Motor neuron (in vitro differentiated cells): Measurements from ENCODE around the gene UBE2B. TPM values are rescaled to one million over a fixed set of nuclear protein-coding genes. Genes with fewer than 3 reads are reported as not detected.
"Not testable (repeated sequence)": the region's sequence is repeated elsewhere in the genome, so short reads cannot be mapped to it uniquely, and the experiment has no call there.

ENCODE experiments used
- ATAC-seq, 8 experiments: fragments of 200-7000 bp; cut with Tn5 transposase; replicated peaks in 6 of 8; 2 replicates each; pipeline ENCODE4 v1.8.0; 2021; ENCODE audit warnings: mild to moderate bottlenecking in 8 of 8, moderate library complexity in 8 of 8
- H3K27ac ChIP-seq, 2 donors: fragments of 250-450 bp; sonication (Bioruptor Pico); 2 replicates each; pipeline ENCODE4 v1.9.0; 2021; ENCODE audit warnings: antibody characterized with exemption in 2 of 2, mild to moderate bottlenecking in 2 of 2, moderate library complexity in 1 of 2
- H3K4me1 ChIP-seq, 2 donors: fragments of 250-450 bp; sonication (Bioruptor Pico); replicated peaks in 1 of 2; 2 replicates each; pipeline ENCODE4 v1.6.1; 2021; ENCODE audit warnings: antibody characterized with exemption in 2 of 2, mild to moderate bottlenecking in 2 of 2, moderate library complexity in 1 of 2
- H3K4me3 ChIP-seq, 5 donors: fragments of 250-450 bp; sonication (Bioruptor Pico); 2 replicates each; pipeline ENCODE4 v1.9.0; 2021; ENCODE audit warnings: antibody characterized with exemption in 5 of 5, mild to moderate bottlenecking in 5 of 5, moderate library complexity in 4 of 5
- WGBS, 10 experiments: fragments of 450-650 bp; shearing (Covaris generic); methylation state at CpG; one replicate each; pipeline ENCODE4 v1.0.0; 2022; 5-methylcytosine and 5-hydroxymethylcytosine counted together
- in situ Hi-C, 9 experiments: fragments of 400-800 bp; cut with MboI; loops; one replicate each; pipeline ENCODE4 v1.15.0; 2021; ENCODE audit warnings: low sequenced_read_pairs in 9 of 9, low pct_unique_long_range_greater_than_20kb in 2 of 9; ENCODE audit not compliant: unreplicated experiment in 9 of 9
- total RNA-seq, 8 experiments: library from RNA; unstranded; fragments of 300-600 nt; gene quantifications; 2 replicates each; pipeline versions ENCODE4 v1.2.3 to v1.2.4, GENCODE V29; 2022

UBE2B gene
- total RNA-seq = 10 to 100 TPM; 27.9 to 72.9 (median 41.9) TPM

DNA sequence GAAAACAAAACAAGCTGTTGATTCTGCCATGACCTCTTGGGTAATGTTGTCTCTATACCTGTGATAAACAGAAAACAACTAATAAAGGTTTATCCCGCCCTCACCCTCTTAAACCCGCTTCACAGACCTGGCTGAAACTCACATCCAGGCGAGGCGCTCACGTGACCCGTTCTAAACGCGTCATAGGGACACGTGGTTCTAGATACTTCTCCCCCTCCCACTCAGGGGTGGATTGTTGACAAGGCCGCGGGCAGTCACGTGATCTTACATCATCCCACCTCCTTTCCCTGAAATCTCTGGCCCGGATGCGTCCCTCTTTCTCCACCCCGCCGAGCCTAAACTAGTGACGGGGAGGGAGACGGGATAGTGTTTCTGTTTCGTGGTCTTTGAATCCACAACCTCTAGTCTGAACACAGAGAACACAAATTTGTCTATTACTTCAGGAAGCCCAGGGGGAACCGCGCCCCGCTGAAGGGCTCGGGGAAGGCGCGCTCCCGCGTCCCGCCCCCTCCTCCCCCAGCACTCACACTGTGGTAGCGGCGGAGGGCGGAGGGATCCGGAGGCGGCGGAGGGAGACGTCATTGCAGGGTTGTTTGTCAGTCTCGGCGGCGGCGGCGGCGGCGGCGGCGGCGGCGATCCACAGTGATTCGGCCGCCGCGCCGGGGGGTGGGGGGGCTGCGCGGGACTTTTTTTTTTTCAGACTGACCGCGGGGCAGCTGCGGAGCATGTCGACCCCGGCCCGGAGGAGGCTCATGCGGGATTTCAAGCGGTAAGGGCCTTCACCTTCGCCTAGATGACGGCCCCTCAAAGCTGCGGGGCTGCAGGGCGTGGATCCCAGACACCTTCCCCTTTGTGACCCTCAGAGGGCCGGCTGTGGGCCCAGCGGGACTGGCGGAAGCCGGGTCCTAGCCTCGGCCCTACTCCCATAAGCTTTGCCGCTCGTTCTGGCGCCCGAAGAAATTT is at the start of gene UBE2B:
Gene UBE2B (plus strand): TSS at position 699 of the 963 bp plus-strand sequence. CDS start 27 bp downstream, at position 726.
- ATAC-seq = peak; percentile 68 to 82 (median 74)
- WGBS, 10 experiments = 0 to 20% (median 0%) methylated on average over 1 to 16 of the region's 74 CpGs; no CpG with 5 or more reads in 4 of the 10 experiments
- in situ Hi-C loops = no loop called here
- H3K4me1 ChIP-seq = peaks cover 13 to 22% of the 10 kb centered on the region in 2 donors
- peak within 1 kb of the TSS; percentile 99 to 100 for H3K27ac ChIP-seq
- peak within 1 kb of the TSS; percentile 67 to 92 (median 78) for H3K4me3 ChIP-seq

DNA sequence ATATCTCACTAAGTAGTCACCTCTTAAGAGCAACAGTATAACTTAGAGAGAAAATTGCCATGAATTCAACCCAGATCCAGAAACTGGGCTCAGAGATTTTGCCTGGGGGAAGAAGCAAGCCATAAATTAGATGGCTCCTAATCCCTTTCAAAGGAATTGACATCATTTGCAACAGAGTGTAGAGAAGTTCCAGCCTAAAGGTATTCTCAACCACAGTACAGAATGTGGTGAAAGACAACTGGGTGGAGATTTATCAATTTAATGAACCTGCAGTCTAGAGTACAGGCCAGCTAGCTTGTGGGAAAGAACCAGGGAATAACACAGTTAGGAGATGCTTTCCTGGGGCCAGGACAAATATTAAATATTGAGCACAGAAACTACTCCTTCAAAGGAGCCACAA is 44.0 kb upstream of the UBE2B start:
- peak in 2 of 8 experiments; percentile 54 to 62 for ATAC-seq
- H3K4me1 ChIP-seq = no peaks in the 10 kb centered on the region
- H3K27ac ChIP-seq = no peak overlapping the region
- in situ Hi-C loops = no loop called here
- H3K4me3 ChIP-seq = no peak overlapping the region

DNA sequence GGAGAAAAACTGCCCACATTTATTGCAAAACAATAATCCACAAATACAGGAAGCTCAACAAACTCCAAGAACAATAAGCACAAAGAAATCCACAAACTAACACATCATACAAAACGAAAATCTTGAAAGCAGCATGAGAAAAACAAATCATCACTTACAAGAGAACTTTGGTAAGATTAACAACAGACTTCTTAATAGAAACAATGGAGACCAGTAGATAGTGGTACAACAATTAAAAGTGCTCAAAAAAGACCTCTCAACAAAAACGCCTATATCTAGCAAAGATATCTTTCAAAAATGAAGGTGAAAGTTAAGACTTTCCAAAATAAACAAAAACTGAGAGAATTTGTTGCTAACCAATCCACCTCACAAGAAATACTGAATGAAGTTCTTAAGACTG is 42.8 kb upstream of the UBE2B start:
- Histone ChIP-seq H3K4me1 (no peaks in the 10 kb centered on the region), H3K4me3 (no peak overlapping the region), H3K27ac (no peak overlapping the region)
- whole genome bisulfite sequencing, 10 experiments = 0 to 100% (median 44%) methylated on average over 1 to 2 of the region's 2 CpGs; no CpG with 5 or more reads in 2 of the 10 experiments
- ATAC-seq = no peak
- in situ Hi-C loops = no loop called here

DNA sequence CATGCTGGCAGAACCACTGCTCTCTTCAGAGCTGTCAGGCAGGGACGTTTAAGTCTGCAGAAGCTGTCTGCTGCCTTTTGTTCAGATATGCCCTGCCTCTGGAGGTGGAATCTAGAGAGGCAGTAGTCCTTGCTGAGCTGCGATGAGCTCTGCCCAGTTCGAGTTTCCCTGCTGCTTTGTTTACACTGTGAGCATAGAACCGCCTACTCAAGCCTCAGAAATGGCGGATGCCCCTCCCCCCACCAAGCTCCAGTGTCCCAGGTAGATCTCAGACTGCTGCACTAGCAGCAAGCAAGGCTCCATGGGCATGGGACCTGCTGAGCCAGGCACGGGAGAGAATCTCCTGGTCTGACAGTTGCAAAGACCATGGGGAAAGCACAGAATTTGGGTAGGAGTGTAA is 34.5 kb upstream of the UBE2B start:
- in situ Hi-C loops, H3K4me3 ChIP-seq, ATAC-seq, H3K4me1 ChIP-seq, H3K27ac ChIP-seq: not testable (repeated sequence)
- 68 to 100% (median 84%) methylated on average over 1 to 5 of the region's 6 CpGs; no CpG with 5 or more reads in 6 of the 10 experiments for WGBS, 10 experiments

DNA sequence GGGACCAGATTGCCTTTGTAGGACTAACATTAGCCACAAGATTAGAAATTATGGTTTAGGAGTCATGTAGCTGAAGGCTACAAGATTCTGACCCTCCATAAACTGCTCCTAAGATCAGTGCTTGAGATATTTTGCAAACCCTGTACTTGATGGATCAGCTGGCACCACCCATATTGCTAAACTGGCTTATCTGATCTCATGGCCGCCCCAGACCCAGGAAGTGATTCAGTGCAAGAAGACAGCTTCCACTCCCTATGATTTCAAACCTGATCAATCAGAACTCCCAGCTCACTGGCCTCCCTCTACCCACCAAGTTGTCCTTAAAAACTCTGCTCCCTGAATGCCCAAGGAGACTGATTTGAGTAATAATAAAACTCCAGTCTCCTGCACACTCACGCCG is 27.9 kb upstream of the UBE2B start:
- ATAC-seq, H3K27ac ChIP-seq, H3K4me1 ChIP-seq, H3K4me3 ChIP-seq, in situ Hi-C loops: not testable (repeated sequence)
- WGBS, 10 experiments = 86 to 100% (median 95%) methylated on average over 1 to 3 of the region's 3 CpGs; no CpG with 5 or more reads in 4 of the 10 experiments

DNA sequence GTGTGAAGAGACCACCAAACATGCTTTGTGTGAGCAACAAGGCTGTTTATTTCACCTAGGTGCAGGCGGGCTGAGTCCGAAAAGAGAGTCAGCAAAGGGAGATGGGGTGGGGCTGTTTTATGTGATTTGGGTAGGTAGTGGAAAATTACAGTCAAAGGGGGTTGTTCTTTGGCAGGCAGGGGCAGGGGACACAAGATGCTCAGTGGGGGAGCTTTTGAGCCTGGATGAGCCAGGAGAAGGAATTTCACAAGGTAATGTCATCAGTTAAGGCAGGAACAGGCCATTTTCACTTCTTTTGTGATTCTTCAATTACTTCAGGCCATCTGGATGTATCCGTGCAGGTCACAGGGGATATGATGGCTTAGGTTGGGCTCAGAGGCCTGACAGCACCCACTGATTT is 25.9 kb upstream of the UBE2B start:
- 45 to 100% (median 87%) methylated on average over 1 to 2 of the region's 3 CpGs; no CpG with 5 or more reads in 2 of the 10 experiments for WGBS, 10 experiments
- H3K27ac ChIP-seq, ATAC-seq, in situ Hi-C loops, H3K4me3 ChIP-seq, H3K4me1 ChIP-seq: not testable (repeated sequence)

DNA sequence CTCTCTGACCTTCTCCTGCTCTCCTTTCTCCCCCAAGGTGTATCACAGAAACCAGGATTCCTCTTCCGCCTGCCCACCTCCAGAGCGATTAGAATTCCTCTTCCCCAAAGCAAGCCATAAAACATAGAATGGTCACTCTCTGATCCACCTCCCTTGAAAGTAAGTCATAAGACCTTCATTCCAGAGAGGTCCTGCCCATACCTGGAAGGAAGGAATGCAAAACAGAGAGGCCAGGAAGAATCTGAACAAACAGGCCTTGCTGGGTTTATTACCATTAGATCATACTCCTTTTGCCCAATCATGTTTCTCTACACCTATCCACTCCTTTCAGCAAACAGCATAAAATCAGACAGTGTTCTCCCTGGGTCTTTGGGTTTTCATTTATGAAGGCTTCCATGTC is 25.4 kb upstream of the UBE2B start:
- ATAC-seq = no peak
- H3K4me1 ChIP-seq = no peaks in the 10 kb centered on the region
- in situ Hi-C loops = no loop called here
- no peak overlapping the region for H3K27ac ChIP-seq
- 81 to 100% (median 89%) methylated on average over 1 to 2 of the region's 2 CpGs; no CpG with 5 or more reads in 4 of the 10 experiments for whole genome bisulfite sequencing, 10 experiments
- no peak overlapping the region for H3K4me3 ChIP-seq

DNA sequence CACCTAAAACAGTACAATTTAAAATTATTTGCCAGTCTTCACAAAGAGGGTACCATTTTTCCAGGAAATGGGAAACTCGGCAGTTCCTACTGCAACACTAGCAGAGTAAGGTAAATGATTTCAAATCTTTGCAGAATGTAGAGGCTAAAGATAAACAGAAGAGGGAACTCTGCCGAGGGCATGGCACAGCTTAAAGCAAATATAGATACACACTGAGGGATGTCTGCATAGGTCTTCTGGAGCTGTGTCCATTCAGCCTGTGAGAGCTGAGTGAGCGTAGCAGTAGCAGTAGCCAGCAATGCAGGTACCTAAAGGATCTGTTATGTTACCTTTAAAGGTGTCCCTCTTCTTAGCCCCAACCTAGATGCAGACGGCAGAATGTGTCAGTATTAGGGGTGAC is 21.9 kb upstream of the UBE2B start:
- Histone ChIP-seq H3K4me3 (no peak overlapping the region), H3K4me1 (no peaks in the 10 kb centered on the region), H3K27ac (no peak overlapping the region)
- WGBS, 10 experiments = 76 to 100% (median 91%) methylated on average over 1 to 2 of the region's 4 CpGs; no CpG with 5 or more reads in 4 of the 10 experiments
- in situ Hi-C loops = no loop called here
- ATAC-seq = no peak

DNA sequence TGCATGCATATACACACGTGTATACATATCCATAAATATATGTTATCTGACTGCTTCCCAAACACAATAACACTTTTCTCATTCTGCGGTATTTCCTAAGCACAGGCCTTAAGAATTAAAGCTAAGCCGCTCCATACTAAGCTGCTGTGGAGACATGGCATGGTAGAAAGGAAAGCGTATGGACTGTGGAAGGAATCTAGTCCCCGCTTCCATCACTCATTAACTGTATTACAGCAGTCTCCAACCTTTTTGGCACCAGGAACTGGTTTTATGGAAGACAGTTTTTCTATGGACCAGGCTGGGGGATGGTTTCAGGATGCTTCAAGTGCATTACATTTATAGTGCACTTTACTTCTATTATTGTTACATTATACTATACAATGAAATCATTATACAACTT is 15.7 kb upstream of the UBE2B start:
- in situ Hi-C loops = no loop called here
- WGBS, 10 experiments = 53 to 100% (median 87%) methylated on average over 1 to 5 of the region's 5 CpGs

DNA sequence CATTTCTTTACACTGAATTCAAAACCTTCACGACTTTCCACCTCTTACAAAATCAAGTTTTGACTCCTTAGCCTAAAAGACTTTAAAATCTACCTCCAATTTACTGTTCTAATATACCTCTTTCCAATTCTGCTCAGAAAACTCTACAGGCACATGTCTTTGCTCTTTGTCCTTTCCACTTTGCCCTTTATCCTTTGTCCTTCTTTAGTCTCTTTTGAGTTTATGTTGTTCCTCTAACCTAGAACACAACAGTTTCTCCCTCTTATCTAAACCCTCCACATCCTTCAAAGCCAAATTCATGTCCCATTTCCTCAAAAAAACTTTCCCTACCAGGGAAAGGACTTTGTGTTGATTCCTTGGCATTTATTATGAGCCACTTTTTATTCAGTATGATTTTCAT is 5.8 kb upstream of the UBE2B start:
- Histone ChIP-seq H3K4me1 (peaks cover 16% of the 10 kb centered on the region in 2 donors), H3K4me3 (peak overlapping the region in 1 of 5 donors; percentile 89), H3K27ac (no peak overlapping the region)
- ATAC-seq = no peak
- WGBS, 10 experiments = 71 to 100% (median 100%) methylated on average over 1 of the region's 1 CpG; no CpG with 5 or more reads in 1 of the 10 experiments
- in situ Hi-C loops = no loop called here

More for the DNA sequence above, 15.7 kb upstream of the UBE2B start:
- no peak for ATAC-seq
- H3K4me3 ChIP-seq = no peak overlapping the region
- H3K27ac ChIP-seq = no peak overlapping the region
- no peaks in the 10 kb centered on the region for H3K4me1 ChIP-seq

DNA sequence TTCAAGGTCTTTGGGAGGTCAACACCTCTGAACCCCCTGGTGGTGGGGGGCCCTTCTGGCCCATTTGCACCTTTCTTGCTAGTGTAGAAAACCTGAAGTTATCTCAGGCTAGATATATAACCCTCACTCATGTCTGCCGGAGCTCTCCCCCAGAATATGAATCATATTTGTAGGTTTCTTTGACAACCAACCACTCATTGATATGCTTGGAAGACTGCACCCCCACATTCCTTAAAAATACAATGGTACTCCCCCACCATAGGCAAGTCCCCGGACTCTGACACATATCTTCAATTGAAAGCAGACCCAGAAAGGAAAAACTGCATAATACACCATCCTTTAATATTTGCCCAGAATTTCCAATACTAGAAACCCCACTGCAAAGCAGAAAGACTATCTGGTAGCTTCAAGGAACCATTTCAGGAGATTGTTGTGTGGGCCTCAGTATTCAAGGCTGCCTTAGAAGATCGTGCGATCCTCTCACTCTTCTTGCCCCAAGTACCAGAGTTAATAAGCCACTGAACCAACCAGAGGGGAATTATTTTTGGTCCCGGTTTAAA is 978 bp upstream of the UBE2B start:
- in situ Hi-C loops = no loop called here
- peaks cover 16 to 22% of the 10 kb centered on the region in 2 donors for H3K4me1 ChIP-seq
- 0 to 79% (median 24%) methylated on average over 1 to 5 of the region's 5 CpGs; no CpG with 5 or more reads in 2 of the 10 experiments for WGBS, 10 experiments
- peak overlapping the region; percentile 67 to 92 (median 78) for H3K4me3 ChIP-seq
- ATAC-seq = peak; percentile 0 to 7 (median 2)
- H3K27ac ChIP-seq = peak overlapping the region; percentile 99 to 100

DNA sequence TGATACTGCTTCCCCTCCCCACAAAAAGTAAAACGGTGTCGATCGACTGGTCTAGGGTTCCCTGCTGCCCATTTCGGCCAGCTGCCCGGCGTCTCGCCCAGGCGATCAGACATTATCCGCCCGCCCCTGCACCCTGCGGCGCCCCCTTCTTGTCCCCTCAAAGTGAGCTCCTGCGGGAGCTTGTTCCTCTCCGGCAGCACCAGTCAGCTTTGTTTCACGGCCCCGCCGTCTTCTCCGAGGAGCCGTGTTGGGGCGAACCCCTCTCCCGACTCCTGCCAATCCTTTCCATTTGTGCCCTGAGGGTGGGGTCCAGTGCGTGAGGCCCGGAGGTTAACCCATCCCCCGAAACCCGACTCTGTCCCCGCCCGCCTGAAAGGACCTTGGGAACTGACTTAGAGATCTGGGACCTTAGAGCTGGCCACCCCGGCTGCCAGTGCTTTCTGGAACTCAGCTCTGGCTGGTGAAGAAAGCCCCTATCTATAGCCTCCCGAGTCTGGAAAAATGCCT is 518 bp downstream of the UBE2B start:
- peak in 7 of 8 experiments; percentile 0 to 33 (median 4) for ATAC-seq
- in situ Hi-C loops = no loop called here
- H3K4me3 ChIP-seq = peak overlapping the region; percentile 67 to 92 (median 78)
- peaks cover 13 to 19% of the 10 kb centered on the region in 2 donors for H3K4me1 ChIP-seq
- WGBS, 10 experiments = 0 to 3% (median 0%) methylated on average over 1 to 11 of the region's 29 CpGs; no CpG with 5 or more reads in 3 of the 10 experiments
- peak overlapping the region; percentile 99 to 100 for H3K27ac ChIP-seq

DNA sequence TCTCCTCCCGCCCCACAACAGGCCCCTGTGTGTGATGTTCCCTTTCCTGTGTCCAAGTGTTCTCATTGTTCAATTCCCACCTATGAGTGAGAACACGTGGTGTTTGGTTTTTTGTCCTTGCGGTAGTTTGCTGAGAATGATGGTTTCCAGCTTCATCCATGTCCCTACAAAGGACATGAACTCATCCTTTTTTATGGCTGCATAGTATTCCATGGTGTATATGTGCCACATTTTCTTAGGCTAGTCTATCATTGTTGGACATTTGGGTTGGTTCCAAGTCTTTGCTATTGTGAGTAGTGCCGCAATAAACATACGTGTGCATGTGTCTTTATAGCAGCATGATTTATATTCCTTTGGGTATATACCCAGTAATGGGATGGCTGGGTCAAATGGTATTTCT is 2.3 kb downstream of the UBE2B start:
- in situ Hi-C loops, ATAC-seq, H3K27ac ChIP-seq: not testable (repeated sequence)
- peaks cover 5 to 12% of the 10 kb centered on the region in 2 donors for H3K4me1 ChIP-seq
- H3K4me3 ChIP-seq = peak overlapping the region in 2 of 5 donors; percentile 69 to 78
- 80 to 100% (median 92%) methylated on average over 1 of the region's 5 CpGs; no CpG with 5 or more reads in 6 of the 10 experiments for WGBS, 10 experiments
